Measurements from ENCODE around the gene RETREG1.

- TF ChIP-seq CTCF (conservative IDR thresholded peaks at IDR 0.05; ENCODE audit: low read depth, low read length) (no peak), EZH2 (IDR thresholded peaks at IDR 0.05; ENCODE audit: borderline replicate concordance, low read depth, low read length, poor library complexity, severe bottlenecking) (no peak)
Observed at GRCh38 chr5:16664368-16664767, 47.6 kb upstream of the RETREG1 start.
